ENCODE data around the gene ZNF516. TPM values are rescaled to one million over a fixed set of nuclear protein-coding genes. Genes with fewer than 3 reads are reported as not detected.
A peak's percentile ranks its signal among the peaks of the same experiment; 100 is the strongest.

ZNF516 gene
- total RNA-seq, 1 donor from 2014 or later, result 28.0 TPM

- Histone ChIP-seq H3K27me3 (no peaks in the 10 kb centered on the region), H3K27ac (no peak overlapping the region), H3K9me3 (no peaks in the 10 kb centered on the region), H3K4me1 (no peaks in the 10 kb centered on the region), H3K36me3 (peaks cover 29% of the 10 kb centered on the region), H3K4me3 (no peak overlapping the region)
- DNase-seq, result no peak
- no peak for TF ChIP-seq CTCF (IDR thresholded peaks at IDR 0.05)
- no peak for ATAC-seq
- intact Hi-C loops (cut with DNase I), result no loop called here
These were observed 58.0 kb downstream of the ZNF516 start for GRCh38 chr18:76437011-76437410.

GRCh38 chr18:76436342-76436741 lies 58.7 kb downstream of the ZNF516 start:
- Histone ChIP-seq H3K36me3 (peaks cover 23% of the 10 kb centered on the region), H3K4me1 (no peaks in the 10 kb centered on the region), H3K27ac (no peak overlapping the region), H3K9me3 (no peaks in the 10 kb centered on the region), H3K4me3 (no peak overlapping the region), H3K27me3 (no peaks in the 10 kb centered on the region)
- no peak for TF ChIP-seq CTCF (IDR thresholded peaks at IDR 0.05)
- DNase-seq (no peak), ATAC-seq (no peak)
- intact Hi-C loops (cut with DNase I), result no loop called here

GRCh38 chr18:76435316-76435989 lies 59.6 kb downstream of the ZNF516 start:
- Histone ChIP-seq H3K36me3 (peaks cover 15% of the 10 kb centered on the region), H3K4me1 (no peaks in the 10 kb centered on the region), H3K9me3 (no peaks in the 10 kb centered on the region), H3K27ac (no peak overlapping the region), H3K27me3 (no peaks in the 10 kb centered on the region), H3K4me3 (no peak overlapping the region)
- ATAC-seq (no peak), DNase-seq (no peak)
- no peak for TF ChIP-seq CTCF (IDR thresholded peaks at IDR 0.05)
- intact Hi-C loops (cut with DNase I), result no loop called here

GRCh38 chr18:76434452-76434851 lies 60.6 kb downstream of the ZNF516 start:
- ATAC-seq (peak; percentile 11), DNase-seq (no peak)
- intact Hi-C loops (cut with DNase I), result no loop called here
- Histone ChIP-seq H3K4me1 (peaks cover 3% of the 10 kb centered on the region), H3K4me3 (no peak overlapping the region), H3K9me3 (no peaks in the 10 kb centered on the region), H3K27ac (no peak overlapping the region), H3K27me3 (no peaks in the 10 kb centered on the region), H3K36me3 (peaks cover 10% of the 10 kb centered on the region)
- no peak for TF ChIP-seq CTCF (IDR thresholded peaks at IDR 0.05)

GRCh38 chr18:76433788-76434187 lies 61.3 kb downstream of the ZNF516 start:
- peak; percentile 60 for DNase-seq
- Histone ChIP-seq H3K27me3 (no peaks in the 10 kb centered on the region), H3K4me1 (peaks cover 9% of the 10 kb centered on the region), H3K9me3 (no peaks in the 10 kb centered on the region), H3K36me3 (peaks cover 3% of the 10 kb centered on the region), H3K4me3 (no peak overlapping the region), H3K27ac (no peak overlapping the region)
- intact Hi-C loops (cut with DNase I), result no loop called here
- no peak for TF ChIP-seq CTCF (IDR thresholded peaks at IDR 0.05)
- no peak for ATAC-seq

All from upper lobe of right lung (tissue), 1 donor.